Neural cell (in vitro differentiated cells): Measurements from ENCODE around the gene HDAC10. TPM values are rescaled to one million over a fixed set of nuclear protein-coding genes. Genes with fewer than 3 reads are reported as not detected.

Experiments
- H2AFZ ChIP-seq: fragments of 200-600, 300-800 bp; sonication (generic), shearing (Covaris generic); 2 replicates; pipeline ENCODE4 v1.6.0; 2014; ENCODE audit warnings: low read depth, mild to moderate bottlenecking, antibody characterized with exemption, low read length, moderate library complexity
- H3F3A ChIP-seq: fragments of 200-600 bp; shearing (Covaris generic); 2 replicates; pipeline ENCODE4 v1.6.1; 2016; ENCODE audit warnings: mild to moderate bottlenecking, moderate library complexity, mixed read lengths, antibody characterized with exemption, low read length; ENCODE audit not compliant: insufficient read depth, poor library complexity, severe bottlenecking
- H3K27ac ChIP-seq: fragments of 200-600, 300-800 bp; sonication (generic), shearing (Covaris generic); 2 replicates; pipeline ENCODE4 v1.5.1; 2014; ENCODE audit warnings: mild to moderate bottlenecking, low read length, moderate library complexity
- H3K27me3 ChIP-seq: fragments of 300-800, 200-600 bp; sonication (generic), shearing (Covaris generic); 2 replicates; pipeline ENCODE4 v1.6.0; 2014; ENCODE audit warnings: mild to moderate bottlenecking, low read depth, low read length, moderate library complexity; ENCODE audit not compliant: insufficient read depth
- H3K36me3 ChIP-seq: fragments of 300-800, 200-600 bp; sonication (generic), shearing (Covaris generic); 2 replicates; pipeline ENCODE4 v1.5.1; 2014; ENCODE audit warnings: mild to moderate bottlenecking, antibody characterized with exemption, low read length, moderate library complexity; ENCODE audit not compliant: insufficient read depth
- H3K4me2 ChIP-seq: fragments of 300-800, 200-600 bp; sonication (generic), shearing (Covaris generic); 2 replicates; pipeline ENCODE4 v1.6.0; 2014; ENCODE audit warnings: mild to moderate bottlenecking, low read length
- H3K4me3 ChIP-seq: fragments of 300-800, 200-600 bp; sonication (generic), shearing (Covaris generic); 2 replicates; pipeline ENCODE4 v1.5.1; 2014; ENCODE audit warnings: mild to moderate bottlenecking, low read length, moderate library complexity
- H3K79me2 ChIP-seq: fragments of 200-600 bp; shearing (Covaris generic); replicated peaks from 2 replicates; pipeline ENCODE4 v1.6.0; 2014; ENCODE audit warnings: mild to moderate bottlenecking, low read length, moderate library complexity; ENCODE audit not compliant: insufficient read depth
- H3K9ac ChIP-seq: fragments of 300-800, 200-600 bp; sonication (generic), shearing (Covaris generic); 2 replicates; pipeline ENCODE4 v1.6.1; 2016; ENCODE audit warnings: mild to moderate bottlenecking, low read length, mixed read lengths
- H3K9me2 ChIP-seq: fragments of 200-600 bp; shearing (Covaris generic); 2 replicates; pipeline ENCODE4 v1.6.1; 2016; ENCODE audit warnings: mild to moderate bottlenecking, low read length, mixed read lengths; ENCODE audit not compliant: insufficient read depth
- H3K9me3 ChIP-seq: fragments of 200-600, 300-800 bp; sonication (generic), shearing (Covaris generic); 2 replicates; pipeline ENCODE4 v1.6.1; 2016; ENCODE audit warnings: mild to moderate bottlenecking, mixed run types, low read length, moderate library complexity, mixed read lengths
- H4K20me1 ChIP-seq: fragments of 200-600 bp; shearing (Covaris generic); 2 replicates; pipeline ENCODE4 v1.6.1; 2016; ENCODE audit warnings: mild to moderate bottlenecking, mixed run types; ENCODE audit not compliant: insufficient read depth
- CTCF ChIP-seq: fragments of 450-650 bp; IDR thresholded peaks from 2 replicates; pipeline ENCODE4 v1.5.1; 2014; ENCODE audit warnings: antibody characterized with exemption, mild to moderate bottlenecking, moderate library complexity; ENCODE audit not compliant: poor library complexity, severe bottlenecking
- EP300 ChIP-seq: fragments of 450-650 bp; conservative IDR thresholded peaks from 2 replicates; pipeline ENCODE4 v1.6.1; 2014; ENCODE audit warnings: antibody characterized with exemption, mild to moderate bottlenecking, moderate library complexity; ENCODE audit not compliant: poor library complexity, severe bottlenecking
- EZH2 ChIP-seq: fragments of 200-600, 300-800 bp; shearing (Covaris generic), sonication (generic); IDR thresholded peaks from 2 replicates; pipeline ENCODE4 v1.6.1; 2014; ENCODE audit warnings: antibody characterized with exemption, low read length, borderline replicate concordance, mild to moderate bottlenecking; ENCODE audit not compliant: insufficient read depth, poor library complexity, severe bottlenecking
- MXI1 ChIP-seq: fragments of 450-650 bp; conservative IDR thresholded peaks from 2 replicates; pipeline ENCODE4 v1.6.1; 2014; ENCODE audit warnings: antibody characterized with exemption, mild to moderate bottlenecking; ENCODE audit not compliant: poor library complexity, severe bottlenecking
- POLR2AphosphoS5 ChIP-seq: IDR thresholded peaks from 2 replicates; pipeline ENCODE4 v1.6.1; 2012
- RAD21 ChIP-seq: fragments of 450-650 bp; conservative IDR thresholded peaks from 2 replicates; pipeline ENCODE4 v1.6.1; 2014; ENCODE audit warnings: antibody characterized with exemption, mild to moderate bottlenecking, moderate library complexity
- REST ChIP-seq: IDR thresholded peaks from 2 replicates; pipeline ENCODE4 v1.6.1; 2012; ENCODE audit warnings: borderline replicate concordance
- SMC3 ChIP-seq: fragments of 450-650 bp; conservative IDR thresholded peaks from 2 replicates; pipeline ENCODE4 v1.6.1; 2014; ENCODE audit warnings: antibody characterized with exemption, mild to moderate bottlenecking, moderate library complexity; ENCODE audit not compliant: poor library complexity
- TAF1 ChIP-seq: IDR thresholded peaks from 2 replicates; pipeline ENCODE4 v1.6.1; 2012; ENCODE audit warnings: low read depth
- polyA plus RNA-seq: library from polyadenylated mRNA; depleted of rRNA; stranded (reverse); fragments of >200 nt; gene quantifications from 2 replicates; pipeline ENCODE4 v1.2.3, GENCODE V29; 2014

The HDAC10 gene
- polyA plus RNA-seq, 1 donor from 2014 or later, result 39.1 TPM

DNA sequence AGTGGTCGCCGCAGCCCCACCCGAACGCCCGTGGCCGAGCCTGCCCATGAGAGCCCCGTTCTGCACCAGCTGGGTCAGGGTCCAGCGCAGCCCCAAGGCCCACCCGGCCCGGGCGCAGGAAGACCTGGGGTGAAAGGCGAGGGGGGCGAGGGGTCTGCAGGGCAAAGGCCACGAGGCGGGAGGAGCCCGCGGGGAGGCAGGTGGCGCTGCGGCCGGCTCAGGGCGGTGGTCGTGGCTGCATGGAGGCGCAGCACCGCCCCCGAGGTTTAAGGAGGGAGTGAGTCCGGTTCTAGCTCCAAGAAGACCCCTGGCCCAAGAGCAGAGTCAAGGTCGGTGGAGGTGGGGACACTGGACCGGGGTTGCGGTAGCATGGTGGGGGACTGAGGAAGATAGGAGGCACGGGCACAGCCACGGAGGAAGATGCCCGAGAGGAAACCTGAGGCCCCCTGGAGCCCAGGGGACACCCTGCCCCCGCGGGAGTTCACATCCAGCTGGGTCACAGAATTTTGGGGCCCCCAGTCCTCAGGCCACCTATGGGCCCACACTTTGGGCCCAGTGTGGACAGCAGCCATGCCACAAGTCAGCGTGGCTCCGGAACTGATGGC, 514 bp upstream of the HDAC10 start:
- Histone ChIP-seq H4K20me1 (no peaks in the 10 kb centered on the region), H3K4me3 (peak overlapping the region; percentile 75), H3K9ac (peak overlapping the region; percentile 71), H3K4me2 (no peak overlapping the region), H3K79me2 (no peaks in the 10 kb centered on the region), H2AFZ (no peak overlapping the region), H3K9me3 (no peaks in the 10 kb centered on the region), H3F3A (no peaks in the 10 kb centered on the region), H3K36me3 (no peaks in the 10 kb centered on the region), H3K27ac (no peak overlapping the region), H3K27me3 (no peaks in the 10 kb centered on the region), H3K9me2 (no peaks in the 10 kb centered on the region)
- TF ChIP-seq TAF1, result no peak
- no peak for TF ChIP-seq EZH2
- no peak for TF ChIP-seq SMC3
- no peak for TF ChIP-seq REST
- no peak for TF ChIP-seq POLR2AphosphoS5
- TF ChIP-seq MXI1, result no peak
- TF ChIP-seq EP300, result no peak
- no peak for TF ChIP-seq CTCF
- no peak for TF ChIP-seq RAD21

GRCh38 chr22:50250249-50250554, 863 bp downstream of the HDAC10 start:
- TF ChIP-seq CTCF, result no peak
- H3K9me3 ChIP-seq, result no peaks in the 10 kb centered on the region
- H3K9ac ChIP-seq, result peak overlapping the region; percentile 71

More at GRCh38 chr22:50250249-50250554, 863 bp downstream of the HDAC10 start:
- H3K27ac ChIP-seq, result no peak overlapping the region
- no peaks in the 10 kb centered on the region for H3K36me3 ChIP-seq
- H3K27me3 ChIP-seq, result no peaks in the 10 kb centered on the region
- no peak overlapping the region for H2AFZ ChIP-seq
- H3F3A ChIP-seq, result no peaks in the 10 kb centered on the region
- no peaks in the 10 kb centered on the region for H3K9me2 ChIP-seq
- H4K20me1 ChIP-seq, result no peaks in the 10 kb centered on the region
- no peak overlapping the region for H3K4me2 ChIP-seq
- peak overlapping the region; percentile 75 for H3K4me3 ChIP-seq
- H3K79me2 ChIP-seq, result no peaks in the 10 kb centered on the region
